K562 (cell line): ENCODE data around the gene KCNK1. TPM values are rescaled to one million over a fixed set of nuclear protein-coding genes. Genes with fewer than 3 reads are reported as not detected.

Source experiments
- GTF2E2 ChIP-seq: fragments of 200-800 bp; sonication (Bioruptor generic); IDR thresholded peaks from 2 replicates; pipeline ENCODE4 v1.6.1; 2016; ENCODE audit warnings: missing genetic modification characterization, missing compliant biosample characterization
- KDM5B ChIP-seq: fragments of 200-600 bp; sonication (generic); IDR thresholded peaks from 2 replicates; pipeline ENCODE4 v1.6.1; 2012; ENCODE audit warnings: low read depth, mild to moderate bottlenecking, moderate library complexity, low read length, control low read depth, inconsistent platforms; ENCODE audit not compliant: insufficient replicate concordance
- KLF1 ChIP-seq: fragments of 450-650 bp; IDR thresholded peaks from 2 replicates; pipeline ENCODE4 v1.6.1; 2016; ENCODE audit warnings: missing genetic modification characterization, missing compliant biosample characterization
- MIER1 ChIP-seq: fragments of 450-650 bp; IDR thresholded peaks from 2 replicates; pipeline ENCODE4 v1.6.1; 2016; ENCODE audit warnings: antibody characterized with exemption, mild to moderate bottlenecking, low read depth
- NCOA2 ChIP-seq, 2 experiments: fragments of 450-650 bp; IDR thresholded peaks; 2 replicates each; pipeline ENCODE4 v1.6.1; 2018; ENCODE audit warnings: mild to moderate bottlenecking in 2 of 2, moderate library complexity in 1 of 2; ENCODE audit not compliant: partially characterized antibody in 2 of 2
- PREB ChIP-seq: sonication (generic); formaldehyde crosslinking; IDR thresholded peaks from 2 replicates; pipeline ENCODE4 v1.8.1; 2023; ENCODE audit warnings: mild to moderate bottlenecking, missing genetic modification reagents
- PYGO2 ChIP-seq: fragments of 450-650 bp; IDR thresholded peaks from 2 replicates; pipeline ENCODE4 v1.6.1; 2016; ENCODE audit warnings: mild to moderate bottlenecking, missing genetic modification characterization, moderate library complexity, missing compliant biosample characterization
- SAP30 ChIP-seq: fragments of 200-600 bp; sonication (generic); IDR thresholded peaks from 2 replicates; pipeline ENCODE4 v1.6.1; 2012; ENCODE audit warnings: borderline replicate concordance, low read depth, mild to moderate bottlenecking, moderate library complexity, low read length, control low read depth, inconsistent platforms; ENCODE audit not compliant: insufficient read depth, poor library complexity, severe bottlenecking
- SLC30A9 ChIP-seq: fragments of 250-450 bp; sonication (Bioruptor Pico); IDR thresholded peaks from 2 replicates; pipeline ENCODE4 v1.8.0; 2022; ENCODE audit warnings: mild to moderate bottlenecking, moderate library complexity
- SMC3 ChIP-seq: conservative IDR thresholded peaks from 2 replicates; pipeline ENCODE4 v1.6.1; 2011; ENCODE audit warnings: low read depth, low read length, improper control_type of control experiment; ENCODE audit not compliant: insufficient read depth
- TCF3 ChIP-seq: sonication (generic); formaldehyde crosslinking; IDR thresholded peaks from 2 replicates; pipeline ENCODE4 v1.4.0; 2020; ENCODE audit warnings: mild to moderate bottlenecking, missing genetic modification reagents
- ZBTB26 ChIP-seq: fragments of 450-650 bp; formaldehyde crosslinking; IDR thresholded peaks from 2 replicates; pipeline ENCODE4 v1.4.0; 2022; ENCODE audit warnings: missing genetic modification characterization
- ZNF165 ChIP-seq: fragments of 250-450 bp; sonication (Bioruptor Pico); IDR thresholded peaks from 2 replicates; pipeline ENCODE4 v1.4.0; 2020; ENCODE audit warnings: borderline replicate concordance
- ZNF175 ChIP-seq: fragments of 200-800 bp; sonication (Bioruptor generic); IDR thresholded peaks from 2 replicates; pipeline ENCODE4 v1.6.1; 2016; ENCODE audit warnings: low read depth, mild to moderate bottlenecking, missing genetic modification characterization, missing compliant biosample characterization
- ZNF253 ChIP-seq: fragments of 250-450 bp; sonication (Bioruptor Pico); conservative IDR thresholded peaks from 2 replicates; pipeline ENCODE4 v1.6.1; 2021; ENCODE audit warnings: mild to moderate bottlenecking
- polyA plus RNA-seq, 8 experiments: library from polyadenylated mRNA; depleted of rRNA in 4 of 8; stranded (reverse) in 5 of 8; unstranded in 3 of 8; fragments of >200 nt; fragmentation: Nextera tagmentation in 2 of 8; fragmentation: Illumina TruSeq in 1 of 8; extraction: Ambion mirVana in 2 of 8; extraction: Trizol in 1 of 8; gene quantifications; 2 replicates each; pipeline versions ENCODE4 v1.2.1 to v1.2.3, GENCODE V29; 2011 to 2014; ENCODE audit warnings: inconsistent platforms in 1 of 8, missing spikeins in 1 of 8
- total RNA-seq, 7 experiments: library from RNA; depleted of rRNA in 6 of 7; stranded (reverse); fragments of >200 nt in 6 of 7; fragmentation: Illumina TruSeq in 2 of 7; extraction: Trizol in 2 of 7; gene quantifications; 2 replicates each; pipeline versions ENCODE4 v1.2.1 to v1.2.3, GENCODE V29; 2011 to 2021; ENCODE audit warnings: low replicate concordance in 1 of 7
- TF ChIP-seq, protein P1 (sequence below), 2 experiments: fragments of 450-650 bp; conservative IDR thresholded peaks; 2 replicates each; pipeline ENCODE4 v1.6.1; 2017; ENCODE audit warnings: mild to moderate bottlenecking in 2 of 2, moderate library complexity in 2 of 2
- TF ChIP-seq, protein P2 (sequence below): fragments of 450-650 bp; formaldehyde crosslinking; IDR thresholded peaks from 2 replicates; pipeline ENCODE4 v1.4.0; 2020; ENCODE audit warnings: mild to moderate bottlenecking, mixed read lengths
- TF ChIP-seq, protein P3 (sequence below): IDR thresholded peaks from 2 replicates; pipeline ENCODE4 v1.6.1; 2011; ENCODE audit not compliant: insufficient read length; ENCODE audit errors: extremely low read depth
- TF ChIP-seq, protein P4 (sequence below): IDR thresholded peaks from 2 replicates; pipeline ENCODE4 v1.6.1; 2012; ENCODE audit warnings: low read depth, low read length, improper control_type of control experiment, borderline replicate concordance

Gene KCNK1
- total and polyA plus RNA-seq, 9 of the 15 experiments (the other 6 are each of a cell fraction or from before 2014, with no cell fraction given), result 3.1 to 22.7 (median 6.0) TPM

DNA sequence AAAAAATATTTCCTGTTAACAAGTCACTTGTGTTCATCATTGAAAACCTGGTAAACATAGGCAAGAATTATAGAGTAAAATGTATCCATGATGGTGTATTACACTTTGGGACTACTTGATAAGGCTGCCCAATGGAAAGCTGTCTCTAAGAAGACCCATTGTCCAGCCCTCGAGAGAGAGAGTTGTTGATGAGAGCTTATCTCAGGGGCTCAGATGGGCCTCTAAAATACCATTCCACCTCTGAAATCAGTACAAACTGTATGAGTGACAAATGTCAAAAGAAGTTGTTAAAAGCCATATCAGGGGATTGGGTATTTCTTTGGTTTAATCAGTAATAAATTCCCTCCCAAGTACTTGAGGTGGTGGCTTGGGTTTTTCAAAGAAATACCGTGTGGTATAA is 96.1 kb downstream of the KCNK1 start (continued):
- no peak for TF ChIP-seq PREB (CRISPR knock-in tag)
- no peak for TF ChIP-seq MIER1
- no peak for TF ChIP-seq NCOA2 (IDR thresholded peaks at IDR 0.05; ENCODE audit: partially characterized antibody in 2 of 2)
- TF ChIP-seq TCF3 (CRISPR knock-in tag), result peak; percentile 94
- TF ChIP-seq SMC3, result no peak
- no peak for TF ChIP-seq GTF2E2 (tag)
- TF ChIP-seq SLC30A9 (CRISPR knock-in tag), result no peak
- TF ChIP-seq SAP30, result no peak
- TF ChIP-seq, protein P1, sequence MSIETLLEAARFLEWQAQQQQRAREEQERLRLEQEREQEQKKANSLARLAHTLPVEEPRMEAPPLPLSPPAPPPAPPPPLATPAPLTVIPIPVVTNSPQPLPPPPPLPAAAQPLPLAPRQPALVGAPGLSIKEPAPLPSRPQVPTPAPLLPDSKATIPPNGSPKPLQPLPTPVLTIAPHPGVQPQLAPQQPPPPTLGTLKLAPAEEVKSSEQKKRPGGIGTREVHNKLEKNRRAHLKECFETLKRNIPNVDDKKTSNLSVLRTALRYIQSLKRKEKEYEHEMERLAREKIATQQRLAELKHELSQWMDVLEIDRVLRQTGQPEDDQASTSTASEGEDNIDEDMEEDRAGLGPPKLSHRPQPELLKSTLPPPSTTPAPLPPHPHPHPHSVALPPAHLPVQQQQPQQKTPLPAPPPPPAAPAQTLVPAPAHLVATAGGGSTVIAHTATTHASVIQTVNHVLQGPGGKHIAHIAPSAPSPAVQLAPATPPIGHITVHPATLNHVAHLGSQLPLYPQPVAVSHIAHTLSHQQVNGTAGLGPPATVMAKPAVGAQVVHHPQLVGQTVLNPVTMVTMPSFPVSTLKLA (conservative IDR thresholded peaks at IDR 0.05), result peak; percentile 6 to 45; a peak in 1 of 4 replicates
- TF ChIP-seq KLF1 (tag), result no peak
- TF ChIP-seq ZNF165 (CRISPR knock-in tag), result no peak
- TF ChIP-seq, protein P2, sequence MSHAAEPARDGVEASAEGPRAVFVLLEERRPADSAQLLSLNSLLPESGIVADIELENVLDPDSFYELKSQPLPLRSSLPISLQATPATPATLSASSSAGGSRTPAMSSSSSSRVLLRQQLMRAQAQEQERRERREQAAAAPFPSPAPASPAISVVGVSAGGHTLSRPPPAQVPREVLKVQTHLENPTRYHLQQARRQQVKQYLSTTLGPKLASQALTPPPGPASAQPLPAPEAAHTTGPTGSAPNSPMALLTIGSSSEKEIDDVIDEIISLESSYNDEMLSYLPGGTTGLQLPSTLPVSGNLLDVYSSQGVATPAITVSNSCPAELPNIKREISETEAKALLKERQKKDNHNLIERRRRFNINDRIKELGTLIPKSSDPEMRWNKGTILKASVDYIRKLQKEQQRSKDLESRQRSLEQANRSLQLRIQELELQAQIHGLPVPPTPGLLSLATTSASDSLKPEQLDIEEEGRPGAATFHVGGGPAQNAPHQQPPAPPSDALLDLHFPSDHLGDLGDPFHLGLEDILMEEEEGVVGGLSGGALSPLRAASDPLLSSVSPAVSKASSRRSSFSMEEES (CRISPR knock-in tag), result no peak
- no peak for TF ChIP-seq ZBTB26 (CRISPR knock-in tag)
- TF ChIP-seq PYGO2 (tag), result no peak
- TF ChIP-seq ZNF175 (CRISPR knock-in tag), result no peak
- TF ChIP-seq KDM5B, result no peak
- TF ChIP-seq, protein P3, sequence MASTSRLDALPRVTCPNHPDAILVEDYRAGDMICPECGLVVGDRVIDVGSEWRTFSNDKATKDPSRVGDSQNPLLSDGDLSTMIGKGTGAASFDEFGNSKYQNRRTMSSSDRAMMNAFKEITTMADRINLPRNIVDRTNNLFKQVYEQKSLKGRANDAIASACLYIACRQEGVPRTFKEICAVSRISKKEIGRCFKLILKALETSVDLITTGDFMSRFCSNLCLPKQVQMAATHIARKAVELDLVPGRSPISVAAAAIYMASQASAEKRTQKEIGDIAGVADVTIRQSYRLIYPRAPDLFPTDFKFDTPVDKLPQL, result no peak
- TF ChIP-seq, protein P4, sequence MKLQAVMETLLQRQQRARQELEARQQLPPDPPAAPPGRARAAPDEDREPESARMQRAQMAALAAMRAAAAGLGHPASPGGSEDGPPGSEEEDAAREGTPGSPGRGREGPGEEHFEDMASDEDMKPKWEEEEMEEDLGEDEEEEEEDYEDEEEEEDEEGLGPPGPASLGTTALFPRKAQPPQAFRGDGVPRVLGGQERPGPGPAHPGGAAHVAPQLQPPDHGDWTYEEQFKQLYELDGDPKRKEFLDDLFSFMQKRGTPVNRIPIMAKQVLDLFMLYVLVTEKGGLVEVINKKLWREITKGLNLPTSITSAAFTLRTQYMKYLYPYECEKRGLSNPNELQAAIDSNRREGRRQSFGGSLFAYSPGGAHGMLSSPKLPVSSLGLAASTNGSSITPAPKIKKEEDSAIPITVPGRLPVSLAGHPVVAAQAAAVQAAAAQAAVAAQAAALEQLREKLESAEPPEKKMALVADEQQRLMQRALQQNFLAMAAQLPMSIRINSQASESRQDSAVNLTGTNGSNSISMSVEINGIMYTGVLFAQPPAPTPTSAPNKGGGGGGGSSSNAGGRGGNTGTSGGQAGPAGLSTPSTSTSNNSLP, result no peak
- TF ChIP-seq ZNF253 (CRISPR knock-in tag), result no peak
